IPS-20b (cell line): ENCODE results near the gene R3HDM4.
A peak's percentile ranks its signal among the peaks of the same experiment; 100 is the strongest.
"Not testable (repeated sequence)": the region's sequence is repeated elsewhere in the genome, so short reads cannot be mapped to it uniquely, and the experiment has no call there.

ENCODE experiments used
- H3K27ac ChIP-seq: one replicate; pipeline ENCODE4 v1.5.1; 2013; ENCODE audit warnings: low read length
- H3K27me3 ChIP-seq: 2 replicates; pipeline ENCODE4 v1.6.1; 2013; ENCODE audit warnings: mild to moderate bottlenecking, low read length, inconsistent platforms; ENCODE audit not compliant: insufficient read depth
- H3K36me3 ChIP-seq: 2 replicates; pipeline ENCODE4 v1.6.1; 2013; ENCODE audit warnings: low read depth, mild to moderate bottlenecking, inconsistent platforms, low read length, moderate library complexity; ENCODE audit not compliant: insufficient read depth
- H3K4me1 ChIP-seq: 2 replicates; pipeline ENCODE4 v1.6.1; 2013; ENCODE audit warnings: mild to moderate bottlenecking, control low read depth, inconsistent platforms, low read length, moderate library complexity; ENCODE audit not compliant: insufficient read depth
- H3K4me3 ChIP-seq: 2 replicates; pipeline ENCODE4 v1.5.1; 2013; ENCODE audit warnings: mild to moderate bottlenecking, low read length, inconsistent platforms
- H3K9ac ChIP-seq: 2 replicates; pipeline ENCODE4 v1.6.1; 2013; ENCODE audit warnings: low read depth, mild to moderate bottlenecking, inconsistent platforms, low read length, moderate library complexity
- H3K9me3 ChIP-seq: 2 replicates; pipeline ENCODE4 v1.6.1; 2013; ENCODE audit warnings: mild to moderate bottlenecking, low read depth, low read length, inconsistent platforms; ENCODE audit not compliant: insufficient read depth

The R3HDM4 gene

DNA sequence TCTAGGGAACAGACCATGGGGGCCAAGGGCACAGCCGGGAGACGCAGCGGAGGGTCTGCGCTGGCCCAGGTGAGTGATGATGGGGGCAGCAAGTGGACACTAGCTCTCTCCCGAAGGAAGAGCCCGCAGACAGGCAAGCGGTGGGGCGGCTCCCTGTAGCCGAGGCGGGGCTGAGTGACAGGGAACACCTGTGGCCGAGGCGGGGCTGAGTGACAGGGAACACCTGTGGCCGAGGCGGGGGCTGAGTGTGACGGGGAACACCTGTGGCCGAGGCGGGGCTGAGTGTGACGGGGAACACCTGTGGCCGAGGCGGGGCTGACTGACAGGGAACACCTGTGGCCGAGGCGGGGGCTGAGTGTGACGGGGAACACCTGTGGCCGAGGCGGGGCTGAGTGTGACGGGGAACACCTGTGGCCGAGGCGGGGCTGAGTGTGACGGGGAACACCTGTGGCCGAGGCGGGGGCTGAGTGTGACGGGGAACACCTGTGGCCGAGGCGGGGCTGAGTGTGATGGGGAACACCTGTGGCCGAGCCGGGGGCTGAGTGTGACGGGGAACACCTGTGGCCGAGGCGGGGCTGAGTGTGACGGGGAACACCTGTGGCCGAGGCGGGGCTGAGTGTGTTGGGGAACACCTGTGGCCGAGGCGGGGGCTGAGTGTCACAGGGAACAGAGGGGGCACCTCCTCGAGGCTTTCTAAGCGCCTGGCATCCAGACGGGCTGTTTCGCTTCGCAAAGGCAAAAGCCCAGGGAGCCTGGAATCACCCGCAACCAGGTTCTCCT lies 21.4 kb downstream of the R3HDM4 start:
- Histone ChIP-seq H3K4me3 (peak overlapping the region; percentile 84; the same call in 1 of the 2 replicates), H3K36me3 (peaks cover 34% of the 10 kb centered on the region), H3K9ac (peak overlapping the region; percentile 76; the same call in 1 of the 2 replicates)
- H3K27ac ChIP-seq, H3K4me1 ChIP-seq, H3K27me3 ChIP-seq, H3K9me3 ChIP-seq: not testable (repeated sequence)

DNA sequence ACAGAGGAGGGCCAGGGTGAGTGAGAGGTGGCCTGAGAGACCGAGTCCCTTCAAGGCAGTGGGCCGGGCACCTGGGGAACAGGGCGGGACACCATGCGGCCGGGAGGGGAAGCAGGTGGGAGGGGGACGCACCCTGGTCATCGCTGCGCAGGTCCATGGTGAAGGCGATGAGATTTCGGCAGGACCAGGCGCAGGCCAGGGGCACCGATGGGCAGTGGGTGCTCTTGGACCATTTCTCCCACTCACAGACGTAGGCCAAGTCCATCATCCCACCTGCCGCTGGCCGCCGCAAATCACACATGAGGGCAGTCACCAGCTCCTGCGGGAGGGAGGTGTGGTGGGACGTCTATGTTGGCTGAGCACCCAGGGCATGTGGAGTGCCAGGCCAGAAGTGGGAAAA lies 22.2 kb downstream of the R3HDM4 start:
- Histone ChIP-seq H3K27ac (no peak overlapping the region), H3K27me3 (no peaks in the 10 kb centered on the region), H3K9me3 (no peaks in the 10 kb centered on the region), H3K36me3 (peaks cover 39% of the 10 kb centered on the region), H3K4me3 (no peak overlapping the region), H3K4me1 (no peaks in the 10 kb centered on the region), H3K9ac (no peak overlapping the region)

DNA sequence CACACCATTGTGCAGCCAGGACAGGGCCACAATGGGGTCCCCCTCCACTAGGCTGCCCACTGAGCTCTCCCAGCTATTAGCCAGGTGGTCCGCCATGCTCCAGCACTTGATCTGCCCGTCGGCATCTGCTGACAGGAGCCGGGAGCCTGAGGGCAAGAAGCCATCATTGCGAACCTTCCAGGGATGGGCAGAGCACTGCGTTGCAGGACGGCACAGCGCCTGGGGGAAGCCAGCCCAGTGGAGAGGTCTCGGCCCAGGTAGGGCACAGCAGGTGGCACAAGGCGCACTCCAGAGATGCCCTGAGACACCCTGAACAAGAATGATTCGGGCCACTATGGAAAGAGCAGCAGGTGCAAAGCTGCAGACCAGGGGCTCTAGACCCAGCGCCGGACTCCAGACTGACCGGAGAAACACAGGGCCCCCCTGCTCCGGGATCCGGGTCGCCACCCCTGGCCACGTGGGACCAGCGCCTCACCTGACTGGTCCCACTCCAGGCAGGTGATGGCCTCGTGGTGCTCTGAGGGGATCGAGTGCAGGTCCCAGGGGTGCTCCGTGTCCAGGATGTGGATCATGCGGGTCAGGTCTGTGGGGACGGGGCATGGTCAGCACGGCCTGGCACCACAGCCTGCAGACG lies 23.2 kb downstream of the R3HDM4 start:
- H3K4me1 ChIP-seq, result no peaks in the 10 kb centered on the region
- no peaks in the 10 kb centered on the region for H3K9me3 ChIP-seq
- no peak overlapping the region for H3K4me3 ChIP-seq
- no peak overlapping the region for H3K27ac ChIP-seq
- H3K27me3 ChIP-seq, result no peaks in the 10 kb centered on the region
- H3K36me3 ChIP-seq, result peaks cover 50% of the 10 kb centered on the region
- no peak overlapping the region for H3K9ac ChIP-seq

GRCh38 chr19:888581-889385 lies 24.2 kb downstream of the R3HDM4 start:
- Histone ChIP-seq H3K9me3 (no peaks in the 10 kb centered on the region), H3K4me3 (no peak overlapping the region), H3K9ac (no peak overlapping the region), H3K4me1 (no peaks in the 10 kb centered on the region), H3K36me3 (peaks cover 53% of the 10 kb centered on the region), H3K27ac (no peak overlapping the region), H3K27me3 (no peaks in the 10 kb centered on the region)

GRCh38 chr19:887599-887998 lies 25.4 kb downstream of the R3HDM4 start:
- H3K27ac ChIP-seq, result no peak overlapping the region
- H3K4me1 ChIP-seq, result no peaks in the 10 kb centered on the region
- H3K9ac ChIP-seq, result no peak overlapping the region
- H3K4me3 ChIP-seq, result no peak overlapping the region
- peaks cover 61% of the 10 kb centered on the region for H3K36me3 ChIP-seq
- H3K9me3 ChIP-seq, result no peaks in the 10 kb centered on the region
- no peaks in the 10 kb centered on the region for H3K27me3 ChIP-seq

DNA sequence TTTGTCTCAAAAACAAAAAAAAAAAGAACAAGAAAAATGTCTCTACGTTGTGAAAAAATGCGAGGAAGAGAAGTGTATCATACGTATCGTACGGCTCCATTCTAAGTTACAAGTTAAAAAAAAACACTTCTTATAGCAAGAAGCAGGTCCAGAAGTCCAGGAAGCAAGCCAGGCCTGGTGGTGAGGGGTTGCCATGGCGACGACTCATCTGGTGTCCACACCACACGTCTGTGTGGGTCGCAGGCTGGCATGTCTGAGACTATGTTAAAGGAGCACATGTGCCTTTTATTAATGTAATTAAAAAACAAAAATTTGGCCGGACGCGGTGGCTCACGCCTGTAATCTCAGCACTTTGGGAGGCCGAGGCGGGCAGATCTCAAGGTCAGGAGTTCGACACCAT lies 25.9 kb downstream of the R3HDM4 start:
- Histone ChIP-seq H3K4me1 (no peaks in the 10 kb centered on the region), H3K36me3 (peaks cover 66% of the 10 kb centered on the region)

GRCh38 chr19:885536-886224 lies 27.3 kb downstream of the R3HDM4 start:
- H3K27me3 ChIP-seq, result no peaks in the 10 kb centered on the region
- H3K4me1 ChIP-seq, result no peaks in the 10 kb centered on the region
- H3K4me3 ChIP-seq, result no peak overlapping the region
- H3K27ac ChIP-seq, result no peak overlapping the region
- peaks cover 75% of the 10 kb centered on the region for H3K36me3 ChIP-seq
- H3K9me3 ChIP-seq, result no peaks in the 10 kb centered on the region
- H3K9ac ChIP-seq, result no peak overlapping the region

More for the DNA sequence above, 25.9 kb downstream of the R3HDM4 start:
- H3K4me3 ChIP-seq, result no peak overlapping the region
- no peak overlapping the region for H3K9ac ChIP-seq
- no peak overlapping the region for H3K27ac ChIP-seq
- no peaks in the 10 kb centered on the region for H3K9me3 ChIP-seq
- no peaks in the 10 kb centered on the region for H3K27me3 ChIP-seq

- H3K4me1 ChIP-seq, result no peaks in the 10 kb centered on the region
- no peaks in the 10 kb centered on the region for H3K9me3 ChIP-seq
- H3K36me3 ChIP-seq, result peaks cover 64% of the 10 kb centered on the region
- no peak overlapping the region for H3K4me3 ChIP-seq
- no peak overlapping the region for H3K27ac ChIP-seq
- H3K27me3 ChIP-seq, result no peaks in the 10 kb centered on the region
- H3K9ac ChIP-seq, result no peak overlapping the region
Observed at GRCh38 chr19:884420-885211, 28.4 kb downstream of the R3HDM4 start.

DNA sequence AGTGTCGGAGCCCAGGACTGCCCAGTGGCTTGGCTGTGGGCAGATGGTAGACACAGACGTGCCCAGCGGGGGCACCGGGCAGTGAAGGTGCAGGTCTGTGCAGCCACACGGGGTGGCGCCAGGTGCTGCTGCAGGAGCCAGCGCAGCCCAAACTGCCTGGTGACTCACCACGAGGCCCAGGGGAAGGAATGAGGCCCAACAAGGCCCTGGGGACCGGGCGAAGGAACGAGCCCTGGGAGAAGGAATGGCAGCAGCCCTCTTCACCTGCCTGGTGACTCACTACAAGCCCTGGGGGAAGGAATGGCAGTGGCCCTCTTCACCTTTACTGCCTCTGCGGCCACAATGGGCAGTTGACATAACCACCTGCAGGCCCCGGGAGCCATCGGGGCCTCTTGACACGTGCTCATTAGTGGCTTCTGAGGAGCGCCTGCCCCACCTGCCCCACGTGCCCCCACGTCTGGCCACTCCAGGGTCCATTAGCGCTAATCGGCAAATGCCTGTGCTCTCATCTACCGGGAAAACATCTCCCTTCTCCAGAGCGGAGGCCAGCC lies 29.3 kb downstream of the R3HDM4 start:
- no peak overlapping the region for H3K9ac ChIP-seq
- no peak overlapping the region for H3K4me3 ChIP-seq
- H3K27me3 ChIP-seq, result no peaks in the 10 kb centered on the region
- H3K4me1 ChIP-seq, result no peaks in the 10 kb centered on the region
- H3K9me3 ChIP-seq, result no peaks in the 10 kb centered on the region
- H3K27ac ChIP-seq, result no peak overlapping the region
- peaks cover 56% of the 10 kb centered on the region for H3K36me3 ChIP-seq

GRCh38 chr19:882871-883497 lies 30.0 kb downstream of the R3HDM4 start:
- Histone ChIP-seq H3K9me3 (no peaks in the 10 kb centered on the region), H3K27ac (no peak overlapping the region), H3K27me3 (no peaks in the 10 kb centered on the region), H3K9ac (no peak overlapping the region), H3K4me3 (no peak overlapping the region), H3K36me3 (peaks cover 52% of the 10 kb centered on the region), H3K4me1 (no peaks in the 10 kb centered on the region)
